ENCODE data around the gene MCHR2. TPM values are rescaled to one million over a fixed set of nuclear protein-coding genes. Genes with fewer than 3 reads are reported as not detected.

MCHR2 gene
- total and polyA plus RNA-seq, 2 donors (not counting 3 experiments of a cell fraction or from before 2014, with no cell fraction given), result not detected

GRCh38 chr6:99960027-99960426, 34.0 kb downstream of the MCHR2 start:
- Histone ChIP-seq H3K36me3 (ENCODE audit: control insufficient read depth in 2 of 2, extremely low read depth in 1 of 2, insufficient read depth in 2 of 2, low read length in 2 of 2) (no peaks in the 10 kb centered on the region), H3K4me1 (ENCODE audit: control insufficient read depth, extremely low read depth, insufficient read depth, low read length) (no peaks in the 10 kb centered on the region), H3K27ac (ENCODE audit: insufficient read depth, low read depth, low read length) (no peak overlapping the region), H3K79me2 (ENCODE audit: control insufficient read depth, insufficient read depth, low read length) (no peaks in the 10 kb centered on the region), H3K9me3 (replicated peaks; ENCODE audit: control insufficient read depth, insufficient read depth, low read length) (no peaks in the 10 kb centered on the region), H3K4me3 (replicated peaks in 1 of 3; ENCODE audit: insufficient read depth in 1 of 3, low read depth in 1 of 3, low read length in 3 of 3) (no peak overlapping the region), H3K9ac (replicated peaks; ENCODE audit: extremely low read depth, insufficient read depth, low read length) (no peak overlapping the region), H3K9me1 (replicated peaks; ENCODE audit: control insufficient read depth, extremely low read depth, insufficient read depth, low read length) (no peaks in the 10 kb centered on the region), H3K27me3 (ENCODE audit: control insufficient read depth in 2 of 2, insufficient read depth in 2 of 2, low read length in 2 of 2) (no peaks in the 10 kb centered on the region), H3K4me2 (ENCODE audit: insufficient read depth, low read length) (no peak overlapping the region), H2AFZ (ENCODE audit: low read depth, low read length) (no peak overlapping the region), H4K20me1 (replicated peaks; ENCODE audit: control insufficient read depth, extremely low read depth, insufficient read depth, low read length) (no peaks in the 10 kb centered on the region)
- dilution Hi-C loops (cut with MboI; ENCODE audit: extremely low pct_ligation_motif_present, low sequenced_read_pairs), result no loop called here
- DNase-seq (ENCODE audit: low read depth, low spot score) (no peak), FAIRE-seq (no peak)
- ChIA-PET CTCF (no interaction called here), POLR2A (no interaction called here)
- intact Hi-C loops (cut with micrococcal nuclease), result no loop called here
- TF ChIP-seq CTCF (IDR thresholded peaks at IDR 0.05; ENCODE audit: extremely low read depth in 1 of 2, insufficient read depth in 1 of 2, low read depth in 1 of 2, low read length in 2 of 2) (no peak), JUN (IDR thresholded peaks at IDR 0.05; ENCODE audit: borderline replicate concordance, insufficient read depth, insufficient read length, low read depth) (no peak)
- no TSS peak for BruUV-seq (replicated peaks)

GRCh38 chr6:99951016-99951805, 42.8 kb downstream of the MCHR2 start:
- H3K4me3 ChIP-seq (replicated peaks in 1 of 3; ENCODE audit: insufficient read depth in 1 of 3, low read depth in 1 of 3, low read length in 3 of 3), result no peak overlapping the region
- H3K4me1 ChIP-seq (ENCODE audit: control insufficient read depth, extremely low read depth, insufficient read depth, low read length), result no peaks in the 10 kb centered on the region
- no peak for TF ChIP-seq EZH2 (IDR thresholded peaks at IDR 0.05; ENCODE audit: borderline replicate concordance, low read depth, low read length, severe bottlenecking)
- ChIA-PET CTCF (no interaction called here), POLR2A (no interaction called here)
- no peaks in the 10 kb centered on the region for H3K79me2 ChIP-seq (ENCODE audit: control insufficient read depth, insufficient read depth, low read length)
- H3K36me3 ChIP-seq (ENCODE audit: control insufficient read depth in 2 of 2, extremely low read depth in 1 of 2, insufficient read depth in 2 of 2, low read length in 2 of 2), result no peaks in the 10 kb centered on the region
- no peak overlapping the region for H2AFZ ChIP-seq (ENCODE audit: low read depth, low read length)
- no peaks in the 10 kb centered on the region for H3K9me1 ChIP-seq (replicated peaks; ENCODE audit: control insufficient read depth, extremely low read depth, insufficient read depth, low read length)
- FAIRE-seq (no peak), DNase-seq (ENCODE audit: low read depth, low spot score) (no peak)
- no peak overlapping the region for H3K9ac ChIP-seq (replicated peaks; ENCODE audit: extremely low read depth, insufficient read depth, low read length)
- H3K27ac ChIP-seq (ENCODE audit: insufficient read depth, low read depth, low read length), result no peak overlapping the region
- intact Hi-C loops (cut with micrococcal nuclease) (no loop called here), dilution Hi-C loops (cut with MboI; ENCODE audit: extremely low pct_ligation_motif_present, low sequenced_read_pairs) (no loop called here)
- no TSS peak for BruUV-seq (replicated peaks)
- no peaks in the 10 kb centered on the region for H4K20me1 ChIP-seq (replicated peaks; ENCODE audit: control insufficient read depth, extremely low read depth, insufficient read depth, low read length)
- H3K4me2 ChIP-seq (ENCODE audit: insufficient read depth, low read length), result no peak overlapping the region
- no peaks in the 10 kb centered on the region for H3K9me3 ChIP-seq (replicated peaks; ENCODE audit: control insufficient read depth, insufficient read depth, low read length)
- H3K27me3 ChIP-seq (ENCODE audit: control insufficient read depth in 2 of 2, insufficient read depth in 2 of 2, low read length in 2 of 2), result no peaks in the 10 kb centered on the region

Data from endothelial cell of umbilical vein (primary cell).